H9 (cell line): ENCODE measurements around the gene DUS1L. TPM values are rescaled to one million over a fixed set of nuclear protein-coding genes. Genes with fewer than 3 reads are reported as not detected.
A peak's percentile ranks its signal among the peaks of the same experiment; 100 is the strongest.

Experiments used
- DNase-seq: peaks from one replicate; pipeline ENCODE4 v3.0.0-alpha.2; 2017
- H2AFZ ChIP-seq: one replicate; pipeline ENCODE4 v1.6.1; 2013; ENCODE audit warnings: mild to moderate bottlenecking, low read length, control low read depth, moderate library complexity
- H2AK5ac ChIP-seq: 2 replicates; pipeline ENCODE4 v1.6.1; 2013; ENCODE audit warnings: low read length, control low read depth, mixed read lengths; ENCODE audit not compliant: insufficient read length
- H2BK120ac ChIP-seq: one replicate; pipeline ENCODE4 v1.6.1; 2013; ENCODE audit warnings: low read depth, mild to moderate bottlenecking, low read length, control low read depth, inconsistent platforms; ENCODE audit not compliant: poor library complexity, severe bottlenecking
- H2BK12ac ChIP-seq: 2 replicates; pipeline ENCODE4 v1.6.1; 2013; ENCODE audit warnings: low read length, control low read depth, mixed read lengths, low read depth; ENCODE audit not compliant: insufficient read length
- H2BK15ac ChIP-seq: 2 replicates; pipeline ENCODE4 v1.6.1; 2013; ENCODE audit warnings: low read depth, low read length, control low read depth
- H2BK20ac ChIP-seq: one replicate; pipeline ENCODE4 v1.6.1; 2013; ENCODE audit warnings: low read depth, mild to moderate bottlenecking, low read length, control low read depth, inconsistent platforms; ENCODE audit not compliant: poor library complexity, severe bottlenecking
- H2BK5ac ChIP-seq: 2 replicates; pipeline ENCODE4 v1.6.1; 2013; ENCODE audit warnings: low read length, control low read depth, mixed read lengths; ENCODE audit not compliant: insufficient read length
- H3K14ac ChIP-seq: 2 replicates; pipeline ENCODE4 v1.6.1; 2013; ENCODE audit warnings: low read length, control low read depth; ENCODE audit not compliant: insufficient read depth
- H3K18ac ChIP-seq: 2 replicates; pipeline ENCODE4 v1.6.1; 2013; ENCODE audit warnings: low read depth, mild to moderate bottlenecking, mixed read lengths, low read length, control low read depth; ENCODE audit not compliant: insufficient read length
- H3K23ac ChIP-seq: 2 replicates; pipeline ENCODE4 v1.6.1; 2013; ENCODE audit warnings: low read length, control low read depth, mixed read lengths, low read depth; ENCODE audit not compliant: insufficient read length
- H3K23me2 ChIP-seq: 2 replicates; pipeline ENCODE4 v1.6.1; 2013; ENCODE audit warnings: low read depth, mild to moderate bottlenecking, mixed read lengths, low read length, control low read depth; ENCODE audit not compliant: insufficient read length, poor library complexity, severe bottlenecking
- H3K27ac ChIP-seq: 2 replicates; pipeline ENCODE4 v1.5.1; 2013; ENCODE audit warnings: low read length, control low read depth, mixed read lengths, low read depth; ENCODE audit not compliant: insufficient read length
- H3K27me3 ChIP-seq: 2 replicates; pipeline ENCODE4 v1.6.1; 2013; ENCODE audit warnings: low read length, control low read depth, inconsistent platforms; ENCODE audit not compliant: insufficient read depth
- H3K4ac ChIP-seq: 2 replicates; pipeline ENCODE4 v1.6.1; 2013; ENCODE audit warnings: low read depth, mild to moderate bottlenecking, control low read depth, inconsistent platforms, low read length, moderate library complexity
- H3K4me1 ChIP-seq: 2 replicates; pipeline ENCODE4 v1.6.1; 2013; ENCODE audit warnings: low read length, control low read depth, inconsistent platforms; ENCODE audit not compliant: insufficient read depth
- H3K4me2 ChIP-seq: 2 replicates; pipeline ENCODE4 v1.6.1; 2013; ENCODE audit warnings: low read length, control low read depth, mixed read lengths; ENCODE audit not compliant: insufficient read length, insufficient read depth
- H3K56ac ChIP-seq: 2 replicates; pipeline ENCODE4 v1.6.1; 2013; ENCODE audit warnings: low read depth, mild to moderate bottlenecking, mixed read lengths, low read length, control low read depth; ENCODE audit not compliant: insufficient read length
- H3K79me1 ChIP-seq: 2 replicates; pipeline ENCODE4 v1.6.1; 2013; ENCODE audit warnings: low read depth, mild to moderate bottlenecking, moderate library complexity, low read length, control low read depth, inconsistent platforms; ENCODE audit not compliant: insufficient read depth, poor library complexity, severe bottlenecking
- H3K79me2 ChIP-seq: 2 replicates; pipeline ENCODE4 v1.6.1; 2013; ENCODE audit warnings: low read length, control low read depth, inconsistent platforms; ENCODE audit not compliant: insufficient read depth
- H3K9ac ChIP-seq: 2 replicates; pipeline ENCODE4 v1.6.1; 2013; ENCODE audit warnings: low read length, control low read depth, mixed read lengths; ENCODE audit not compliant: insufficient read length; ENCODE audit errors: extremely low read depth
- H3K9me3 ChIP-seq: one replicate; pipeline ENCODE4 v1.6.1; 2013; ENCODE audit warnings: low read depth, low read length, inconsistent platforms; ENCODE audit not compliant: control insufficient read depth
- H3T11ph ChIP-seq: one replicate; pipeline ENCODE4 v1.6.1; 2013; ENCODE audit warnings: mild to moderate bottlenecking, low read length, control low read depth, inconsistent platforms
- H4K20me1 ChIP-seq: one replicate; pipeline ENCODE4 v1.6.1; 2013; ENCODE audit not compliant: control insufficient read depth, insufficient read length, insufficient read depth
- H4K5ac ChIP-seq: 2 replicates; pipeline ENCODE4 v1.6.1; 2013; ENCODE audit warnings: low read depth, mild to moderate bottlenecking, mixed read lengths, low read length, control low read depth; ENCODE audit not compliant: insufficient read length
- H4K8ac ChIP-seq: replicated peaks from 2 replicates; pipeline ENCODE4 v1.6.1; 2013; ENCODE audit warnings: low read length, control low read depth, mixed read lengths, low read depth; ENCODE audit not compliant: insufficient read length
- H4K91ac ChIP-seq: 2 replicates; pipeline ENCODE4 v1.6.1; 2013; ENCODE audit warnings: low read depth, mild to moderate bottlenecking, moderate library complexity, mixed read lengths, low read length, control low read depth; ENCODE audit not compliant: insufficient read length
- H3K27ac Mint-ChIP-seq, 3 experiments: 2 replicates in 2 of 3; 3 replicates in 1 of 3; pipeline ENCODE4 v1.8.0; 2020 to 2021; ENCODE audit warnings: mixed read lengths in 3 of 3, mild to moderate bottlenecking in 1 of 3, moderate library complexity in 1 of 3
- H3K27me3 Mint-ChIP-seq: 2 replicates; pipeline ENCODE4 v1.8.0; 2021; ENCODE audit warnings: low read depth, mild to moderate bottlenecking, moderate library complexity, mixed read lengths
- H3K36me3 Mint-ChIP-seq, 3 experiments: 2 replicates in 2 of 3; 3 replicates in 1 of 3; pipeline ENCODE4 v1.8.0; 2020 to 2021; ENCODE audit warnings: low read depth in 3 of 3, mixed read lengths in 3 of 3; ENCODE audit not compliant: insufficient read depth in 1 of 3
- H3K4me1 Mint-ChIP-seq, 2 experiments: 2 replicates each; pipeline ENCODE4 v1.8.0; 2020; ENCODE audit warnings: mixed read lengths in 2 of 2
- H3K4me3 Mint-ChIP-seq, 2 experiments: 2 replicates in 1 of 2; 3 replicates in 1 of 2; pipeline ENCODE4 v1.8.0; 2020 to 2021; ENCODE audit warnings: mild to moderate bottlenecking in 2 of 2, mixed read lengths in 2 of 2, moderate library complexity in 1 of 2
- H3K9me3 Mint-ChIP-seq, 2 experiments: 2 replicates in 1 of 2; 3 replicates in 1 of 2; pipeline ENCODE4 v1.8.0; 2020; ENCODE audit warnings: mild to moderate bottlenecking in 2 of 2, mixed read lengths in 2 of 2, moderate library complexity in 1 of 2
- CTCF ChIP-seq: fragments of 200-600 bp; sonication (generic); conservative IDR thresholded peaks from 3 replicates; pipeline ENCODE4 v1.8.0; 2021; ENCODE audit warnings: antibody characterized with exemption, mild to moderate bottlenecking
- WGBS: extraction: QIAGEN DNeasy Blood & Tissue Kit; methylation state at CpG from one replicate; pipeline ENCODE4 v1.1.7; 2013; ENCODE audit warnings: missing lambda C conversion rate, low lambda C conversion rate, mixed read lengths; ENCODE audit not compliant: insufficient read length; ENCODE audit errors: extremely low coverage; 5-methylcytosine and 5-hydroxymethylcytosine counted together
- total RNA-seq: library from RNA; stranded (reverse); gene quantifications from 2 replicates; pipeline ENCODE4 v1.2.1, GENCODE V29; 2021

DUS1L gene
- total RNA-seq, 1 experiment from 2014 or later: 103 TPM

- Histone ChIP-seq H3K27me3 (no peaks in the 10 kb centered on the region), H2BK20ac (no peak overlapping the region), H3K27ac (no peak overlapping the region), H3K56ac (no peak overlapping the region), H4K5ac (no peak overlapping the region), H2BK5ac (no peak overlapping the region), H2BK120ac (no peak overlapping the region), H3K9ac (no peak overlapping the region), H3K4me2 (no peak overlapping the region), H3K18ac (no peak overlapping the region), H4K8ac (no peak overlapping the region), H4K20me1 (no peaks in the 10 kb centered on the region), H3K23me2 (no peaks in the 10 kb centered on the region), H3T11ph (no peak overlapping the region), H3K4ac (no peak overlapping the region), H3K4me1 (no peaks in the 10 kb centered on the region; the same call in 1 of the 2 replicates), H3K9me3 (no peaks in the 10 kb centered on the region), H2BK15ac (no peak overlapping the region), H2AFZ (no peak overlapping the region), H4K91ac (no peak overlapping the region), H3K23ac (no peak overlapping the region), H2BK12ac (no peak overlapping the region), H3K14ac (no peak overlapping the region), H2AK5ac (no peak overlapping the region), H3K79me2 (no peaks in the 10 kb centered on the region), H3K79me1 (no peaks in the 10 kb centered on the region)
- Mint-ChIP-seq H3K4me3 (no peak overlapping the region), H3K36me3 (peaks cover 2 to 7% (median 2%) of the 10 kb centered on the region in 3 experiments; a peak in 5 of 7 replicates), H3K9me3 (peaks cover 0 to 9% of the 10 kb centered on the region in 2 experiments; a peak in 2 of 5 replicates), H3K4me1 (peaks cover 22 to 43% of the 10 kb centered on the region in 2 experiments), H3K27ac (no peak overlapping the region), H3K27me3 (peaks cover 63% of the 10 kb centered on the region)
- DNase-seq: peak; percentile 28
- WGBS: no CpG with 5 or more reads among the region's 19 CpGs
- no peak for TF ChIP-seq CTCF
These were observed 42.9 kb upstream of the DUS1L start for GRCh38 chr17:82108496-82108945.
